CD8-positive, alpha-beta memory T cell (primary cell): ENCODE results near the gene CLEC20A. TPM values are rescaled to one million over a fixed set of nuclear protein-coding genes. Genes with fewer than 3 reads are reported as not detected.

Source experiments
- CTCF ChIA-PET: fragments of 350-600 bp; sonication (Branson Sonifier 250); formaldehyde crosslinking; loops from one replicate; lab custom pipeline; 2021; ENCODE audit warnings: antibody characterized with exemption; lab: Charles Lee
- POLR2A ChIA-PET: fragments of 350-600 bp; sonication (Branson Sonifier 250); formaldehyde crosslinking; loops from one replicate; lab custom pipeline; 2021; ENCODE audit warnings: antibody characterized with exemption; lab: Charles Lee
- DNase-seq, 5 donors: peaks; one replicate each; pipeline versions ENCODE4 v3.0.0 to v3.0.0-alpha.2; 2020 to 2022; ENCODE audit warnings: mixed read lengths in 1 of 5
- H3K27ac ChIP-seq: one replicate; pipeline ENCODE4 v1.7.0; 2013; ENCODE audit warnings: low read depth, mild to moderate bottlenecking, low read length, moderate library complexity
- H3K27me3 ChIP-seq: 2 replicates; pipeline ENCODE4 v1.7.0; 2013; ENCODE audit warnings: low read length, mild to moderate bottlenecking; ENCODE audit not compliant: insufficient read depth, poor library complexity, severe bottlenecking
- H3K36me3 ChIP-seq: 2 replicates; pipeline ENCODE4 v1.7.0; 2013; ENCODE audit warnings: mild to moderate bottlenecking, low read length, moderate library complexity; ENCODE audit not compliant: insufficient read depth
- H3K4me1 ChIP-seq: 2 replicates; pipeline ENCODE4 v1.7.0; 2013; ENCODE audit warnings: mild to moderate bottlenecking, low read length, moderate library complexity; ENCODE audit not compliant: insufficient read depth
- H3K4me3 ChIP-seq: 2 replicates; pipeline ENCODE4 v1.7.0; 2013; ENCODE audit warnings: mild to moderate bottlenecking, low read length
- H3K9me3 ChIP-seq: 2 replicates; pipeline ENCODE4 v1.7.0; 2013; ENCODE audit warnings: mild to moderate bottlenecking, low read length
- H3K27ac Mint-ChIP-seq, 8 donors: one replicate each; pipeline ENCODE4 v1.8.0; 2020 to 2021; ENCODE audit warnings: mixed read lengths in 8 of 8, mild to moderate bottlenecking in 6 of 8, inconsistent platforms in 3 of 8, moderate library complexity in 3 of 8
- H3K27me3 Mint-ChIP-seq, 2 donors: one replicate each; pipeline ENCODE4 v1.8.0; 2020 to 2021; ENCODE audit warnings: mixed read lengths in 2 of 2, mild to moderate bottlenecking in 1 of 2, moderate library complexity in 1 of 2
- H3K36me3 Mint-ChIP-seq, 3 donors: one replicate each; pipeline ENCODE4 v1.8.0; 2020 to 2021; ENCODE audit warnings: mixed read lengths in 3 of 3, inconsistent platforms in 1 of 3, mild to moderate bottlenecking in 1 of 3
- H3K4me1 Mint-ChIP-seq, 3 donors: one replicate each; pipeline ENCODE4 v1.8.0; 2020 to 2021; ENCODE audit warnings: mixed read lengths in 3 of 3, inconsistent platforms in 1 of 3, mild to moderate bottlenecking in 1 of 3
- H3K4me3 Mint-ChIP-seq, 7 donors: one replicate each; pipeline ENCODE4 v1.8.0; 2020 to 2021; ENCODE audit warnings: mixed read lengths in 7 of 7, mild to moderate bottlenecking in 6 of 7, moderate library complexity in 4 of 7, inconsistent platforms in 2 of 7
- H3K9me3 Mint-ChIP-seq, 5 donors: one replicate each; pipeline ENCODE4 v1.8.0; 2020 to 2022; ENCODE audit warnings: mixed read lengths in 5 of 5, mild to moderate bottlenecking in 3 of 5, moderate library complexity in 2 of 5, inconsistent platforms in 1 of 5
- polyA plus RNA-seq: library from polyadenylated mRNA; unstranded; fragments of 300-500 nt; fragmentation: Illumina TruSeq; gene quantifications from one replicate; pipeline ENCODE4 v1.2.3, GENCODE V29; 2021
- total RNA-seq, 2 experiments: library from RNA; stranded (reverse); gene quantifications; one replicate each; pipeline ENCODE4 v1.2.3, GENCODE V29; 2021

The CLEC20A gene
- total and polyA plus RNA-seq, 3 experiments from 2014 or later = not detected

GRCh38 chr1:178461701-178462100 lies 35.1 kb downstream of the CLEC20A start:
- H3K4me1 Mint-ChIP-seq = no peaks in the 10 kb centered on the region
- Histone ChIP-seq H3K36me3 (no peaks in the 10 kb centered on the region), H3K4me3 (no peak overlapping the region), H3K27me3 (no peaks in the 10 kb centered on the region), H3K4me1 (no peaks in the 10 kb centered on the region), H3K9me3 (no peaks in the 10 kb centered on the region), H3K27ac (no peak overlapping the region)
- no peak for DNase-seq
- no peak overlapping the region for H3K27ac Mint-ChIP-seq
- H3K36me3 Mint-ChIP-seq = no peaks in the 10 kb centered on the region
- H3K4me3 Mint-ChIP-seq = no peak overlapping the region
- H3K27me3 Mint-ChIP-seq = peaks cover 2 to 4% of the 10 kb centered on the region in 2 donors
- ChIA-PET CTCF (no interaction called here), POLR2A (no interaction called here)
- H3K9me3 Mint-ChIP-seq = no peaks in the 10 kb centered on the region

DNA sequence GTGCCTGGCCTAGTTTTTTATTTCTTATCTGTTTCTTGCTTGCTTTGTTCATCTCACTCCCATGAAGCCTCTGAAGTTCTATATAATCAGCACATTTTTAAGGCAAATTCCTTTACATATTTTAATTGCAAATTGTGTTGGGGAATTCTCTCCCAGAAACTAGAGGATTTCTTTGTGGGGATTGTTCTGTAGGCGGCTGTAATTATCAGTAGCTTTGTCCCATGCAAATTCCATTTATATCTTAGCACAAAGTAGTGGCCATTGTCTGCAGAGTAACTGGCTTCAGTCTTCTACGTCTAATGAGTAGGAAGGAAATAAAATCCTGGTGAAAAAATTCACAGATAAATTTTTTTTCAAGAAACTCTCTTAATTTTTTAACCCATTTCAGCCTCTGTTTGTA lies 35.7 kb downstream of the CLEC20A start:
- Mint-ChIP-seq H3K36me3 (no peaks in the 10 kb centered on the region), H3K9me3 (no peaks in the 10 kb centered on the region), H3K4me3 (no peak overlapping the region), H3K27ac (no peak overlapping the region), H3K27me3 (peaks cover 2 to 4% of the 10 kb centered on the region in 2 donors), H3K4me1 (no peaks in the 10 kb centered on the region)
- Histone ChIP-seq H3K27me3 (no peaks in the 10 kb centered on the region), H3K9me3 (no peaks in the 10 kb centered on the region), H3K4me3 (no peak overlapping the region), H3K27ac (no peak overlapping the region), H3K4me1 (no peaks in the 10 kb centered on the region), H3K36me3 (no peaks in the 10 kb centered on the region)
- ChIA-PET POLR2A (no interaction called here), CTCF (no interaction called here)
- no peak for DNase-seq

- peaks cover 0 to 2% of the 10 kb centered on the region in 2 donors for H3K27me3 Mint-ChIP-seq
- no peaks in the 10 kb centered on the region for H3K36me3 ChIP-seq
- no peaks in the 10 kb centered on the region for H3K9me3 ChIP-seq
- H3K4me3 ChIP-seq = no peak overlapping the region
- H3K9me3 Mint-ChIP-seq = no peaks in the 10 kb centered on the region
- no peaks in the 10 kb centered on the region for H3K4me1 ChIP-seq
- ChIA-PET CTCF (no interaction called here), POLR2A (no interaction called here)
- H3K36me3 Mint-ChIP-seq = no peaks in the 10 kb centered on the region
- H3K27me3 ChIP-seq = no peaks in the 10 kb centered on the region
- DNase-seq = no peak
- H3K27ac ChIP-seq = no peak overlapping the region
- peak overlapping the region in 1 of 8 donors; percentile 24 for H3K27ac Mint-ChIP-seq
- no peaks in the 10 kb centered on the region for H3K4me1 Mint-ChIP-seq
- H3K4me3 Mint-ChIP-seq = no peak overlapping the region
Observed at GRCh38 chr1:178458203-178458602, 38.6 kb downstream of the CLEC20A start.

DNA sequence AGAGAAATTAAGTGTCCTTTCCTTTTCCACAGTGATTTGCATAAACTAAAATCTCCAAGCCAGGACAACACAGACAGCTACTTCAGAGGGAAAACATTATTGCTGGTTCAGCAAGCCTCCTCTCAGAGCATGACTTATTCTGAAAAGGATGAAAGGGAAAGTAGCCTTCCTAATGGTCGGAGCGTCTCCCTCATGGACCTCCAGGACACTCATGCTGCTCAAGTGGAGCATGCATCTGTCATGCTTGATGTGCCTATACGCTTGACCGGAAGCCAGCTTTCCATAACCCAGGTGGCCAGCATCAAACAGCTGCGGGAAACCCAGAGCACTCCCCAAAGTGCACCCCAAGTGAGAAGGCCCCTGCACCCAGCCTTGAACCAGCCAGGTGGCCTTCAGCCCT lies 39.1 kb downstream of the CLEC20A start:
- Mint-ChIP-seq H3K9me3 (no peaks in the 10 kb centered on the region), H3K27ac (no peak overlapping the region), H3K4me3 (no peak overlapping the region), H3K4me1 (no peaks in the 10 kb centered on the region), H3K27me3 (peaks cover 0 to 2% of the 10 kb centered on the region in 2 donors), H3K36me3 (no peaks in the 10 kb centered on the region)
- H3K27me3 ChIP-seq = no peaks in the 10 kb centered on the region
- H3K4me1 ChIP-seq = no peaks in the 10 kb centered on the region
- no peaks in the 10 kb centered on the region for H3K9me3 ChIP-seq
- no peak overlapping the region for H3K4me3 ChIP-seq
- POLR2A ChIA-PET = no interaction called here
- H3K36me3 ChIP-seq = no peaks in the 10 kb centered on the region
- CTCF ChIA-PET = no interaction called here
- H3K27ac ChIP-seq = no peak overlapping the region
- DNase-seq = no peak

- no peaks in the 10 kb centered on the region for H3K4me1 Mint-ChIP-seq
- H3K27me3 ChIP-seq = no peaks in the 10 kb centered on the region
- H3K4me1 ChIP-seq = no peaks in the 10 kb centered on the region
- ChIA-PET POLR2A (no interaction called here), CTCF (no interaction called here)
- no peaks in the 10 kb centered on the region for H3K9me3 Mint-ChIP-seq
- H3K9me3 ChIP-seq = no peaks in the 10 kb centered on the region
- DNase-seq = no peak
- no peak overlapping the region for H3K27ac Mint-ChIP-seq
- H3K27me3 Mint-ChIP-seq = peaks cover 0 to 2% of the 10 kb centered on the region in 2 donors
- no peaks in the 10 kb centered on the region for H3K36me3 ChIP-seq
- no peak overlapping the region for H3K4me3 ChIP-seq
- H3K27ac ChIP-seq = no peak overlapping the region
- H3K4me3 Mint-ChIP-seq = no peak overlapping the region
- no peaks in the 10 kb centered on the region for H3K36me3 Mint-ChIP-seq
Observed at GRCh38 chr1:178456472-178456871, 40.3 kb downstream of the CLEC20A start.

DNA sequence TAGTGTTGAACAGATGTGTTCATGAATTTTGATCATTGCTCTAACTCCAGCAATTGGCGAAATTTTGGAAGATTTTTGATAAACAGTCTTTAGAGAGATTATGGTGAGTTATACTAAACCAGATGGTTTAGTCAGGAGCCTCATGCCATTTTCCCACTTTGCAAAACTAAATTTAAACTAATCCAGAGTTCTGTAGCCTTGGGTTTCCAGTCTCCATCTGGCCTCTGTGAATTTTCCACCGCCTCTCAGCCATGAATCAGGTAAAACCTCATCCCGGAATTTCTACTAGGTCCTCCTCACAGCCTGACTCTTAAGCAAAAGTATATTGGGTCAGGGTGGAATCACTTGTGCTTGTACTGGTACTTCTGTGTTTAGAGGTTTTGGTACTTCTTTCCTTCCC lies 44.8 kb downstream of the CLEC20A start:
- no peaks in the 10 kb centered on the region for H3K4me1 ChIP-seq
- Mint-ChIP-seq H3K4me1 (no peaks in the 10 kb centered on the region), H3K27me3 (peaks cover 0 to 3% of the 10 kb centered on the region in 2 donors), H3K27ac (no peak overlapping the region), H3K4me3 (no peak overlapping the region), H3K9me3 (no peaks in the 10 kb centered on the region), H3K36me3 (no peaks in the 10 kb centered on the region)
- H3K9me3 ChIP-seq = no peaks in the 10 kb centered on the region
- no peaks in the 10 kb centered on the region for H3K36me3 ChIP-seq
- H3K4me3 ChIP-seq = no peak overlapping the region
- ChIA-PET POLR2A (no interaction called here), CTCF (no interaction called here)
- H3K27me3 ChIP-seq = no peaks in the 10 kb centered on the region
- H3K27ac ChIP-seq = no peak overlapping the region
- DNase-seq = no peak

GRCh38 chr1:178451529-178451928 lies 45.2 kb downstream of the CLEC20A start:
- Mint-ChIP-seq H3K4me3 (no peak overlapping the region), H3K9me3 (no peaks in the 10 kb centered on the region), H3K36me3 (no peaks in the 10 kb centered on the region), H3K27me3 (peaks cover 0 to 1% of the 10 kb centered on the region in 2 donors), H3K27ac (no peak overlapping the region), H3K4me1 (no peaks in the 10 kb centered on the region)
- H3K4me3 ChIP-seq = no peak overlapping the region
- no peaks in the 10 kb centered on the region for H3K27me3 ChIP-seq
- no peaks in the 10 kb centered on the region for H3K9me3 ChIP-seq
- DNase-seq = no peak
- H3K27ac ChIP-seq = no peak overlapping the region
- H3K36me3 ChIP-seq = no peaks in the 10 kb centered on the region
- ChIA-PET CTCF (no interaction called here), POLR2A (no interaction called here)
- no peaks in the 10 kb centered on the region for H3K4me1 ChIP-seq

GRCh38 chr1:178450871-178451270 lies 45.9 kb downstream of the CLEC20A start:
- H3K4me3 Mint-ChIP-seq = no peak overlapping the region
- POLR2A ChIA-PET = no interaction called here
- H3K27ac Mint-ChIP-seq = no peak overlapping the region
- CTCF ChIA-PET = no interaction called here
- no peak for DNase-seq
- H3K9me3 ChIP-seq = no peaks in the 10 kb centered on the region
- no peak overlapping the region for H3K4me3 ChIP-seq
- no peaks in the 10 kb centered on the region for H3K4me1 Mint-ChIP-seq
- no peaks in the 10 kb centered on the region for H3K4me1 ChIP-seq
- no peaks in the 10 kb centered on the region for H3K36me3 ChIP-seq
- peaks cover 0 to 1% of the 10 kb centered on the region in 2 donors for H3K27me3 Mint-ChIP-seq
- H3K36me3 Mint-ChIP-seq = no peaks in the 10 kb centered on the region
- no peaks in the 10 kb centered on the region for H3K27me3 ChIP-seq
- no peaks in the 10 kb centered on the region for H3K9me3 Mint-ChIP-seq
- no peak overlapping the region for H3K27ac ChIP-seq

DNA sequence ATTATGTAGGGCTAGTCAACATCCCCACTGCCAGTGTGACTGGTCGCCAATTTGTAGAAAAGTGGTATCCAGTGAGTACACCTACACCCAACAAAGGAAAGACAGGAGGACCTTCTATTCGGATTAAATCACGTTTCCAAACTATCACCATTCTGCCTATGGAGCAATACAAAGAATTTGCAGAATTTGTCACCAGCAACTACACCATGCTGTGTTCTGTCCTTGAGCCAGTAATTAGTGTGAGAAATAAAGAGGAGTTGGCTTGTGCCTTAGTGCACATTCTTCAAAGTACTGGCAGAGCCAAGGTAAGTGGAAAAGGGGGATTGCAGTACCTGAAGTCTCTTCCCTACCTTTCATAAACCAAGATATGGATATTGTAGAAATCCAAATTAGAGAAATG lies 53.8 kb downstream of the CLEC20A start:
- no peaks in the 10 kb centered on the region for H3K4me1 Mint-ChIP-seq

More for the DNA sequence above, 53.8 kb downstream of the CLEC20A start:
- Mint-ChIP-seq H3K36me3 (no peaks in the 10 kb centered on the region), H3K27me3 (peaks cover 1 to 6% of the 10 kb centered on the region in 2 donors), H3K27ac (no peak overlapping the region), H3K9me3 (peaks cover 0 to 2% (median 0%) of the 10 kb centered on the region in 5 donors), H3K4me3 (no peak overlapping the region)
- Histone ChIP-seq H3K27ac (no peak overlapping the region), H3K9me3 (no peaks in the 10 kb centered on the region), H3K4me3 (no peak overlapping the region), H3K4me1 (no peaks in the 10 kb centered on the region), H3K36me3 (no peaks in the 10 kb centered on the region), H3K27me3 (no peaks in the 10 kb centered on the region)
- ChIA-PET POLR2A (no interaction called here), CTCF (no interaction called here)
- no peak for DNase-seq
